NT2/D1 (cell line): ENCODE measurements around the gene FOXK1.

Source experiments
- SUZ12 ChIP-seq: IDR thresholded peaks from 2 replicates; pipeline ENCODE4 v1.6.1; 2011; ENCODE audit not compliant: insufficient read length, insufficient read depth; ENCODE audit errors: extremely low read depth
- ZNF274 ChIP-seq: IDR thresholded peaks from 2 replicates; pipeline ENCODE4 v1.6.1; 2011; ENCODE audit warnings: mild to moderate bottlenecking, low read depth, low read length

DNA sequence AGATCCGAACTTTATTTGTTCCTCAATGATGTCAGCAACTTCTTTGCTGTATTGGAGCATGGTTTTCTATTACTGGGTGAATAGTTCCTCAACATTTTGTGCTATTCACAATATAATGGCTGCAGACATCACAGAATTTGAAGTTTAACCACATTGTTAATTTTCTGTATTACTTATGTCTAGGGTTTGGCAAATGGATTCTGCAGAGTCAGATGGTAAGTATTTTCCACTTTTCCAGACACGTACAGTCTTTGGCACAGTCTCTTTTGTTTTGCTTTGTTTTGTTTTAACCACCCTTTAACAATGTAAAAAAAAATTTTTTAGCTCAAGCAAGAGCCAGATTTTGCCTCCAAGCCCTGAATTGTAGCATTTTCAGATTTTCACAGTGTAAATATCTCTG lies 36.8 kb upstream of the FOXK1 start:
- no peak for TF ChIP-seq ZNF274
- TF ChIP-seq SUZ12 = no peak
